Measurements from ENCODE around the gene DYSF.
A peak's percentile ranks its signal among the peaks of the same experiment; 100 is the strongest.

The DYSF gene

DNA sequence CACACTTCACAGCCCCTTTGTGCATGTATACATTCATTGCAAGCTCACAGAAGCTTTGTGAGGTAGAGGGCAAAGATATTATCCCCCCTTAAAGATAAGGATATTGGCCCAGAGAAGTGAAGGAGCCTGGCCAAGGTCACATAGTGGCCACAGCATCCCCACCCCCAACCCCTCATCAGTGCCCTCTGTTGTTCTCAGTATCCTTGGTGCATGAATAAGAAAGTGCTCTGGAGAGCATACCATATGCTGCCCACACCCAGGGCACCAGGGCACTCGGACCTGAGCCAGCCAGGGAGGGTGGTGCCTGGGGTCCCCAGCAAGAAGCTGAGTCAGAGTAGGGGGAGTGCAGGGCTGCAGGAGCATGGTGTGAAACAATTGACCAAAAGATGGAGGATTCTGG, 3.3 kb downstream of the DYSF start:
- DNase-seq: no peak

DNA sequence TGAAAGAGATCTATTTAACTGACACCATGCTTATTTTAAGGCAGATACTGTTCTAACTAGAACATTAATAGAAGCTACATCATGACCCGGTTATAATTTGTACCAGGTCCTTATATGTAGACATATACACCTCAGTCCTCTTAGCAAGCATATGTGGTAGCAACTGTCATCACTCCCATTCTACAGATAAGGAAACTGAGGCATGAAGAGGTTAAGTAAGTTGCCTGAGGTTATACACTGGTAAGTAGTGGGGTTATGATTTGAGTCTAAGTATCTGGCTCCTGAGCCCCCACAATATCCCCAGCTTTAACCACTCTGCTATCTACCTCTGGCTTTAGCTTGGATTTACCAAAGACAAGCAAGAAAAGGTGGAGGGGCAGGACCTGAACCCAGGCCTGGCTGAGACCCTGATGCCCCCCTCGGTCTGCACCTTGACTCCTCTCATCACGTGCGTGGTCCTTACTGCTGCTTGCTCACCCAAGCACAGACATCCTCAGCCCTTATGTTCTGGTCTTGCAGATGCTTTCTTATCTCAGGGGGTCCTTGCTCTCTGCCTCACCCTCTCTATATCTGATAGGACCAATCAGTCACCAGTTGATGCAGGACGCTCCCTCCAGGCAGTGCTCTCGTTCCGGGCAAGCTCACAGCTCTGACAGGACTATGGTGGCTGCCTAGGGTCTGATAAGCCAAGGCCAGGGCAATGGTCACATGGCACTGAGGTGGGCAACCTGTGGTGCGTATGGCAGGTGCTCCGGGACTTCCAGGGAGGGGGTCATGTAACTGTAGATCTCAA, 4.0 kb downstream of the DYSF start:
- no peak for DNase-seq

DNA sequence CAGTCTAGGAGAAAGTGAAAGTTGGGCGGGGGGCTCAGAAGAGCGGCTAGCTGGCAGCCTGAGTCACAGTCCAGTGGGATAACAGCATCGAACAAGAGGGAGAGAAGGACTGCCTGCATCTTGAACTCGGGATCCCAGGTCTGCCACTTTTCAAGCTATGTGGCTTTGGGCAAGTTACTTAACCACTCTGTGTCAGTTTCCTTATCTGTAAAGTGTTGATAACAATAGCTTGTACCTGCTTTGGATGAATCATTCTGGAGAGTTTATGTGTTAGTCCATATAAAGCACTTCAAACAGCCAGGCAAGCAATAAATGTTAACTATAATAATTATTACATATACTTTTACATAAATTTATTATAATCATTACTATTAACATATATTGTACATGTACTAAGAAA, 4.6 kb downstream of the DYSF start:
- DNase-seq: no peak

DNA sequence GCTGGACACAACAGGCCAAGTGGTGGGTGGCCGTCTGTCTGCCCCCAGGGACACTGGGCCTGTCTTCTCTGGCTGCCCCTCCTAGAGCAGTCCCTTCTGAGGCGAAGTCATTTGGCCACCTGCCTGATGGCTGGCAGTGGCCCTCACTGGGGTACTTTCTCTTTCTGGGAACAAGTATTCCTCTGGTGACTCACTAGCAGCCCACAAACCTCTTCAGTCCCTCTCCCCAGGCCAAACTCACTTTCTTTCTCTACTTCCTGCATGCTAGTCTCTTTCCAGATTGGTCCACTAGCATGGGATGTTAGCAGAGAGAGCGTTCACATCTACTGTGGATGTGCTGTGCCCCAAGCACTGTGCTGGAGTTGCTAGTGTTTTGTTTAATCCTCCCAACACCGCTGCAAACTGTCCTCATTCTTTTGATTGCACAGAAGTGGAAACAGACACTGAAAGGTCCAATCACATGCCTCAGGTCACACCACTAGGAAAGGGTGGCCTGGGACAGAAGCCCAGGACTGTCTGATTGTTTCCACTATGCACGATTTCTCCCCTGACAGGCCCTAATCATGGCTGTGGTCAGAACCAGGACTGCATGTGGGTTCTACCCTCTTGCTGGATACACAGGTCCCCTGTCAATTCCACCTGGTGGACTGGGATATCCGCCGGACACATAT, 5.2 kb downstream of the DYSF start:
- no peak for DNase-seq

DNA sequence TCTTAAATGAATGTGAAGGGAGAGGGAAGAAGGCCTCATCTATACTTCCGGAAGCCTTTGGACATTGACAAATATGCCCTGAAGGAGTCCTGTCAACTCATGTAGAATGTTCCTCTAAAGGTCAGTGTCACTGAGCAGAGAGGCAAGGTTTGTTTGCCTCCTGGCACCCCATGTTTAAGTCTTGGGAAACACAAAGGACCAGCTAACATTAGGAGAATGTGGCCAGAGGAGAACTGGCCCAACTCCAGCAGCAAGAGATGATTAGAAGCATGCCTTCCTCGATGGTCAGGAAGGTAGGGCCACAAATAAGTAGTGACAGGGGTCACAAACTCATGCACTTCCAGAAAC, 5.7 kb downstream of the DYSF start:
- DNase-seq: no peak

DNA sequence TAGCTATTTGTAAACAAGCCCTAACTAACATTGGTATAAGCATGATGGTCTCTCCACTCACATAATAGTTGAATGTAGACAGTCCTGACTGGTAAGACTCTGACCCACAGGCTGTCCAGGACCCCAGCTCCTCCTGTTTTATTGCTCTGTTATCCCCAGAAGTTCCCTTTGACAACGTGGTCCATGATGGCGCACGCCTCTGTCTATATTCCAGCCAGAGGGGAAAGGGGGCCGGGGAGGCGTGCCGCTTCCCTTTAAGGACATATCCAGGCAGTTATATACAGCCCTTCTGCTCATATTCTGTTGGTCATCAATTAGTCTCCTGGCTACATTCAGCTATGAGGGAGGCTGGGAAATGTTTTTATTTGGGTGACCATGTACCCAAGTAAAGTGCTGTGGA, 6.7 kb downstream of the DYSF start:
- no peak for DNase-seq

DNA sequence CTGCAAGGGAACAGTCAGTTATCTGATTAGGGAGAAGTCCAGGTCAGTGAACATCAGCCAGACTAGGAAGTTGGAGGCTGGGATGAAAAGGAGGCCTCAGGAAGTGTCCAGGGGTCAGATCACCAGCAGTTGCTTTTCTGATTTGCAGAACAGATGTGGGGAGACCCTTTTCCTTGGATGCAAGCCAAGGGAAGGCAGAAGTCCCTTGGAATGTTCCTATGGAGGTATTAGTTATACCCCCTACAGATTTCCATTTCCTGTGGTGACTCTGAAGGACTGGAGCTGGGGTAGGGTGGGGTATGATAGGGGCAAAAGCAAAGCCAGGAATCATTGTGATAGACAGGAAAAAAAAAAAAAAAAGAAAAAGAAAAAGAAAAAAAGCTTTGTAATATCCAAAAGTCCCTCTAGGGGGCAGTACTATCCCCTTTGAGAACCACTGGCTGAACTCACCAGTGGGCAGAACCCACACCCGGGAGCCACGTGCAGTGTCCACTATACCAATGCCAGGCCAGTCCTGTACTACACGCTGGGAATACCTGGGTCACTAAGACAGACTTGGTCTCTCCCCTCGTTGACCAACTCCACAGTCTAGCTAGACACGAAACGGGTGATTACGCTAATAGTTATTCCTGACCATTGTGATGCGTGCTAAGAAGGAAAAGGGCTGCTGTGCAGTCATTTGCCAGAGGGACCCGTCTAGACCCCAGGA, 7.4 kb downstream of the DYSF start:
- DNase-seq: no peak

DNA sequence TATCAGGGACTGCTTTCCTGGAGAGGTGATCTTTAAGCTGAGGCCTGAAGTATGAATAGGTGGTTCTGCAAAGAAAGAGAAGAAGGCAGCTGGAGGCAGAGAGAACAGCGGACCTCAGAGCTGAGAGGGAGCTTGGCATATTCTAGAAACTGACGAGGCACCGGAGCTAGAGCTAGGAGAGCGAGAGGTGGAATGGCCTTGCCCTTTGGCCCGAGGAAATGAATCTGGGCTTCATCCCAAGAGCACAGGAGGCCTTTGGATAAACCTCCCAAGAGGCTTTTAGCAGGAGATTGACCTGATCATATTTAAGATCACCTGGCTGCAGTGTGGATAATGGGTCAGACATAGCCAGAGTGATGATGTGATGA, 7.9 kb downstream of the DYSF start:
- DNase-seq: no peak

DNA sequence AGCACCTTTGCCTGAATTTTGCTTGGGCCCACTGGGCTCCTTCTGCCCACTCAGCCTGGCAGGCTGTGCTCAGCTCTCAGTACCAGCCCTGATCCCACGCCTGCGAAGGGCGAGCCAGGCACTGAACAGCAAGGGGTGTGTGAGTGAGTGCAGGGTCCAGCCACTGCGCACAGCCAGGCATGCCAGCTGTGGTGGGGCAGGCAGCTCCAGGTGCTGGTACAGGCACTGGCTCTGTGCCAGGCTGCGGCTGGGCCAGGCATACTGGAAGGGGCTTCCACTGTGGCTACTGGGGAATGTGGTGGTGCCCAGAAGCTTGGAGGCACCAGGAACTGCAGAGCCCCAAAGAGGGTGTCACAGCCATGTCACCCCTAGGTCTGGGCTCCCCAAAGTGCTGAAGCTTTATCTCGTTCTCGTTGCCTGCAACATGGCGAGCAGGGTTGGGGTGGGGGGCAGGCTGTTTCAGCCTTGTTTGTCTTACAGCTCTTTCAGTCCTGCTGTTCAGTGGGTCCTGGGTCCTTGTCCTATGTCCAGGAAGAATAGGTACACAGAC, 8.8 kb downstream of the DYSF start:
- no peak for DNase-seq

DNA sequence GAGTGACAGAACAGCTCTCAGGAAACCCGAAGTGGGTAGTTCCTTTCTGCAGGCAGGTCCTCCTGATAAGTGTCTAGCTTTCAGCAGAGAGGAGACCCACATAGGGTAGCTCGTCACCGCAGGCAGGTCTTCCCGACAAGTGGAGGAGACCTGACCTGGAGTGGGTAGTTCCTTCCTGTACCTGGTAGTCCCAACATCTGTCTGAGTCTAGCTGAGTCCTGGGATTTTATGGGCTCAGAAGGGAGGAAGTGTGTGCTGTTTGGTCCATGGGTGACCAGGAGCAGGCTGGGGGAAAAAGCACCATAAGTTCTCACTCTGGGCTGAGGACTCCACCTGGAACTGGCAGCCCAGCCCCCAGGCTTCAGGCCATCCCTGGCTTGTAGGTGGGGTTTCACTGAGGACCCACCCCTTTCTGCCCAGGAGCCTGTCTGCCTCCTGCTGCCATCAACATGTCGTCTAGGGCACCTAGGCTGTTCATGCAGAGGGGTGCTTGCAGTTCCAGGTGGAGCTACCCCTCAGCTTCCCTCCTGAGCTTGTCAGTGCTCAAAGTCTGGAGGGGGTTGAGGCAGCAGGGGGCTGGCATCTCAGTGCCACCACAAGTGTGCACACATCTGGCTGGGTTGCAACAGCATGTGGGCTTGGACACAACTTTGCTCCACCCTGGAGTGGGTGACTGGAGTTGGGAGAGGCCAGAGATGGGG, 9.4 kb downstream of the DYSF start:
- no peak for DNase-seq

DNA sequence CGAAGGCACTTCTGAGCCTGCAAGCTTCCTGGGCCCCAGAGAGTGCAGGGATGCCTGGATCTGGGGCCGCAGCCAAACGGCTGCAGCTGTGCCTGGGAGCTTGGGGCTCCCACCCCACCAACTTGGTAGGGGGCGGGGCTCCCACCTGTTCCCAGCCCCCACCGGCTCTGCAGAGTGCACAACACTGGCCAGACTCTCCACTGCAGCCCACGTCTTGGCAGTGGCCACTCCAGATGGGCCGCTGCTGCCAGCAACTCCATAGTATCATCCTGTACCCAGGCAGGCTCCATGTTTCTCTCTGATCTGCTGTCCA, 9.9 kb downstream of the DYSF start:
- DNase-seq: no peak

DNA sequence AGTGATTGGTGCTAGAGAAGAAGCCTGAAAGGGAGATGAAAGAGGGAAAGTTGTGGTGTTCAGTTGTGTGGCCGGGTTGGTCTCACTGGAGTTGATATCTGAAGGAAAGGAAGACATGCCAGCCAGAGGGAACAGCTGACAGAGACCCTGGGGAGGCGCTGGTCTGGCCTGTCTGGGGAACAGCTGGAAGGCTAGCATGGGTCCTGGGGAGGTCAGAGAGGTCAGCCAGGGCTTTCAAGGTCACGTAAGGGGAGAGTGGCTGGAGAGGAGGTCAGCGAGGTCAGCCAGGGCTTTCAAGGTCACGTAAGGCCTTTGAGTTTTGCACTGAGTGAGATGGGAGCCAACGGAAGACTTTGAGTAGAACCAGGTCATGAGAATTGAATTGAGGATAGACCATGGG, 11.0 kb downstream of the DYSF start:
- no peak for DNase-seq

DNA sequence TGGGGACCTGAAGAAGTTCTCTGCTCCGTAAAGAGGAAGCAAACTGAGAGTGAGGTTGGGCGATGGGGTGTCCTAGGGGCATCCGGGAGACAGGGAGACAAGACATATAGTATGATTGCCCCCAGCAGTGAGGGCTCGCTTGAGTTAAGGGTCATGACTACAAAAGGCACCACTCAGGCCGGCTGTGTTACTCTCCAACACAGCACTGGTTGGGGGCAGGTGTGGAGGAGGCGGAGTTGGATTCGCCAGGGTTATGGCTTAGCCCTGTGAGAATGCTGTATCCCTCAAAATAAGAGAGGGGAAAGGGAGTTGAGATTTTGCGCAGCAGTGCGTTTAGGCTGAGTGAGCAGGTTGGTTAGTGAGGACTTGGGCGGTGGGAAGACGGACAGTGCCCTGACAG, 12.0 kb downstream of the DYSF start:
- no peak for DNase-seq

DNA sequence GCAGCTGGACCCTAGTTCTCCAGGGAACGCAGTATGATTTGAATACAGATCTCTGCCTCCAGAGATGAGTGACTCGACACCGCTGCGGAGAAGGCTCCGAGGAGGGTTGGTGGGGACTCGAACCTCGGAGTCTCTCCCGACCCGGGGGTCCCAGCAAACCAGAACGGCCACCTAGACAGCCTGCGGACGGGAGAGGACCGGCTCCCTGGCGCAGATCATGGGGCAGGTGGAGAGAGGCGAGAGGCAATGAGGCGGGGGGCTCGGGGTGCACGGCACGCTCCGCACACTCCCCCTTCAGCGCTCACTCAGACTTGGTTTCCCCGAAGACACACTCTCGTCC, 12.6 kb downstream of the DYSF start:
- DNase-seq: no peak

DNA sequence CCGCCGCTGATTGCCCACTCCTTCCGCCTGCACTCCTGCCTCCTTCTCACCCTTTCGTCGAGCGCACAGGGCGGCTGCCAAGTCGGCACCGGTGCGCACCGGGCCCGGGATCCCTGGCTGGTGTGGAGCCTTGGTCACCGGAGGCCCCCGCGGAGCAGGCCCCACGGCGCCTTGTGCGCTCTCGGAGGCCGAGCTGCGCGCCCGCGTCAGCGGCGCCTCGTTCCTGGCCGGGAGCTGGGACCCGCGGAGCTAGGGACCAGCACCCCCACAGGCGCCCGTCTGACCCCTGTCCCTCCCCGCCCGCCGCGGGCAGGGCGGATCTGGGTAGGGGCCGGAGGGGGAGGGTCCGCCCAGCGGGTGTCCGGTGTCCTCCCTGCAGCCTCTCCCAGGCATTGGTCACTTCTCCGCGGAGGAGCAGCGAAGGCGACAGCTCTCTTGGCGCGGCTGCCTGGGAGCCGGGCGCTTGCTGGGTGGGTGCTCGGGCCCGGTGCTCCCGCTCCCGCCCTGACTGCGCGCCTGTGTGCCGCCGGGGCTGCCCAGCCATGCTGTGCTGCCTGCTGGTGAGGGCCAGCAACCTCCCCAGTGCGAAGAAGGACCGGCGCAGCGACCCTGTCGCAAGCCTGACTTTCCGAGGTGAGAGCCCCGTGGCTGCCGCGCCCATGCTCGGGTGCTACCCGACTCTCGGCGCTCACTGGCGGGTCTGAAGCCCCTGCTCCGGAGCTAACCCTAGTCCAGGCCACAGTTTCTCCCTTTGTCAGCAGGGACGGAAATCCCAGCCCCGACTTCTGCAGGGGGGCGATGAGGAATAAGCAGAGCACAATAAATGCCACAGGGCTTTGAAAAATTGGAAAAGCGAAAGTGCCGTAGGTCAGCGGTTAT, 13.2 kb downstream of the DYSF start:
- peak; percentile 81 for DNase-seq

DNA sequence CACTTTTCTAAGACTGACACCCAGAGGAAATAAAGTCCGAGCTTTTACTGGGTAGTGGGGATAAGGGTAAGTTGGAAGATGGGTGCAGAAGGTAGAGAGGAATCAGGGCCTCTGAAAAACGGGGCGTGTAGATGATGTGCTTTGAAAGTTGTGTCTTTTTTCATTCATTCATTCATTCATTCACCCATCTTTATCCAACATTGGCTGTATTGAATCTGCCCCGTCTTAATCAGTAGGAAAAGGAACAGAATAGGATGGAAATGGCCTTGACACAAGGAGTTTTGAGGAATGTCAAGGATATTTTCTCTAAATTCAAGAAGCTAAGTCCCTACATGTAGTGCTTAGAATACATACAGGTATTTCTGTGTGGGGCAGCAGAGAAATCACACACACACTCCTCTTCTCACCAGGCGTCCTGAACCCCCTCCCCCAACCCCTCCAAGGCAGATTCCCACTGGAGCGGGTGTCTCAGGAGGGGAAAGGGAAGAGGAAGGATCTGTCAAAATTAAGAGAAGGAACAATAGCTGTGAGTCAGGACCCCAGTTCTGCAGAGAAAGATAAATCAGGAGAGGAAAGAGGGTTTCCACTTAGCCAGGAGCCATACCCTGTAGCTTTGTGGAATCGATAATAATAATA, 13.9 kb downstream of the DYSF start:
- no peak for DNase-seq

DNA sequence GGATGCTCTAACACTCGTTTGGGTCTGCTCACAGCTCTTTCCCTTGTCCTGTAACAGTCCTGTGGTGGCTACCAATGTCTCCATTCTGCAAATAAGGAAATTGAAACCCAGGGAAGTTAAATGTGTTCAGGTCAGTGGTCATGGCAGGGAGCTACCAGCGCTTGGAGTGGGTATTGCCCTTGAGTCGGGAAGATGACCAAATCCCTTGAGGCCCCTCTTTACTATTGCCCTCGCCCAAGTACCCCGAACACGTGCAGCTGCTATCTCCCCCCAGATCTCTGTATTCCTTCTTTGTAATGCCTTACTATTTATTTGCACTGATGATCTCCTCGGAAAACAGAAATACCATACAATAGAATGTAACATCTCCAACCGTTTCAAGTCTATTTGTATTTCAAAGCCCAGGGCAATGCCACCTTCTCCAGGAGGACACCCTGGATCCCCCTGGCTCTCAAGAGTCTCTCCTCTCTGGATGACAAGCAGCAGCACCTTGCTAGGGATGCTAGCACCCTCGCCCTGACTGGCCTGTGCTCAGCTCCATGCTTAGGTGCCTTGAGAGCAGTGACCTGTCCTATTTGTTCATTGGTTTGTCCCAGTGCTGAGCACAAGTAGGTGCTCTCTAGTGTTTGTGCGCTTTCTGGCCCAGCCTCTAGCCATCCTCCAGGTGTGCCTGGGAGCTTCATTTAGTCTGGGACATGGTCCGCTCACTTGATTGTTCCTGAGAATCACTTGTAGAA, 15.1 kb downstream of the DYSF start:
- no peak for DNase-seq

DNA sequence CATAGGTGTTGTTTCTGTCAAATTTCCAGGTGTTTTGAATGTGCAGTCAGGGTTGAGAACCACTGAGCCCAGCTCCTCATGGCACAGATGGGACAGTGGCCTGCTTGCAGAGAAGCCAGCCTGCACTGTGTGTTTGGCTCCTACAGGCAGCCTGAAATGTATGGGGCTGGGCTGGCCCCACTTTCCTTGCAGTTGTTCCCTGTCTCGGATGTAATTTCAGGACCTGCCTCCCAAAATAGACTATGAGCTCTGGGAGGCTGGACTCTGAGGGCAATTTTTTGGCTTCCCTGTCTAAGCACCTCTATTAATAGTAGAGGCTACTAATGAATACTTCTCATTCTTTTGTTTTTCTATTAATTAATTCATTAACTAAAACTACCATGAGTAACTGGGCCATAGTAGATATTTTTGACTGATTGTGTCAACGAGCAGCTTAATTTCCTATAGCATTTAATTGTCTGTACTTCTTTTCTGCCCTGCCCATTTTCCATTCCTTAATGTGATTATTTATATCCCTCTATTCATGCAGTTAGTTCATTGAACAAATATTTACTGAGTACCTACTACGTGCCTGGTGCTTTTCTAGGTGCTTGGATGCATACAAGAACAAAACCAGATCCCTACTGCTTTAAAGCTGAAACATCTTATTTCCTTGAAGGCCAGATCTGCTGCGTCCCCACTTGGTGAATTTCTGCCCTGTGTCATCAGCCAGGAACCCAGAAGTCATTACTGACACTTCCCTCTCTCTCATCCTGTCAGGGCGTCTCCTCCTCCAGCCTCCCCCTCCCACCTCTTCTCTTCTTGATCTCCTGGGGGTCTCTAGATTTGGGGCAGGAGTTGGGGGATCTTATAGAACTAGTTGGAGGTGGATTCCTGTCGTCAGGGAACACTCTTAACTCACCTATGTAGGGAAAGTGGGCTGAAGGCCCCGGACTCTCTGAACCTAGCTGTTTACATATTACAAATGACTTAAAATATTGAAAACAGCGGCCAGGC, 16.3 kb downstream of the DYSF start:
- no peak for DNase-seq

DNA sequence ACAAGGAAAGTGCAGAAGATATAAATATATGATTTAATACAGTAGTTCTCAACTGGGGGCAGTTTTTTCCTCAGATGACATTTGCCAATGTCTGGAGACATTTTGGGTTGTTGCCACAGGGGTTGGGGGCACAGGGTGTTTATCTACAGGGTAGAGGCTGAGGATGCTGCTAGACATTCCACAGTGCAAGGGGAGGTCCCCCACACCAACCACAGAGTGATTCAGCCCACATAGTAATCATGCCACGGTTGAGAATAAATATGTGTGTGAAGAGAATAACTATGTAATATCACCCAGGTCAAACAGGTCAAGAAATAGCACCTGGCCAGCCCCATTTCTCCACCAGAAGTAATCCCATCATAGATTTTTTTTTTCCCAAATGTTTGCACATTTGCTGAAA, 17.9 kb downstream of the DYSF start:
- no peak for DNase-seq

DNA sequence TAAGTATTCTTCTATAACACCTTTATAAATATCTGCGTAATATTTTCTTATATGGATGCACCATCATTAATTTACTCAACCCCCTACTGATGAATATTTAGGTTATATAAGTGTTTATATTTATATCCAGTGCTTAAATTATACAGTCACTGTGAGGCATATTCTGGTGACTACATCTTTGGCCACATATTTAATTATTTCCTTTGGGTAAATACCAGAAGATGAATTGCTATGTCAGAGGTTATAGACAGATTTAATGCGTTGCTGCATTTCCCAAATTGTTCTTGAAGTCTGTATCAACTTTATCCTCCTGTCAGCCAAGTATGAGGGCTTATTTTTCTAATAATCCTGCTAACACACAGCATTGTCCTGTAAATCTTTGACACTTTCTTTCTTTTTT, 18.7 kb downstream of the DYSF start:
- no peak for DNase-seq
